ENCODE data around the gene SFXN2.

Gene SFXN2

GRCh38 chr10:102670065-102670670 lies 44.3 kb upstream of the SFXN2 start:
- ChIA-PET POLR2A (interaction anchor here (1.3 to 3.3 kb wide), 2 partner anchors 25 to 28 kb away, joined by 4 to 24 read pairs; partner anchors contain the start of gene TRIM8), CTCF (interaction anchor here (0.6 to 2.9 kb wide), 12 partner anchors 9 to 391 kb away, joined by 3 to 14 read pairs (median 3); partner anchors contain the start of gene TRIM8)
- TF ChIP-seq ARNT (IDR thresholded peaks at IDR 0.05) (no peak), PKNOX1 (IDR thresholded peaks at IDR 0.05) (no peak), CTBP1 (IDR thresholded peaks at IDR 0.05; ENCODE audit: borderline replicate concordance) (no peak)
- DNase-seq (ENCODE audit: extremely low spot score) = no peak

GRCh38 chr10:102670871-102671434 lies 43.5 kb upstream of the SFXN2 start:
- ChIA-PET CTCF (interaction anchor here (1.2 to 2.9 kb wide), 4 partner anchors 8 to 56 kb away, joined by 3 to 14 read pairs (median 7); partner anchors contain the start of gene TRIM8), POLR2A (interaction anchor here (1.2 to 3.3 kb wide), 2 partner anchors 24 to 25 kb away, joined by 3 to 24 read pairs; partner anchors contain the start of gene TRIM8)
- DNase-seq (ENCODE audit: extremely low spot score) = no peak
- no peak for TF ChIP-seq ARNT (IDR thresholded peaks at IDR 0.05)
- no peak for TF ChIP-seq SUZ12 (IDR thresholded peaks at IDR 0.05)
- no peak for TF ChIP-seq FOXA1 (IDR thresholded peaks at IDR 0.05)
- no peak for TF ChIP-seq FOXK2 (IDR thresholded peaks at IDR 0.05)
- TF ChIP-seq HDGF (IDR thresholded peaks at IDR 0.05; ENCODE audit: borderline replicate concordance) = no peak
- TF ChIP-seq BHLHE40 (IDR thresholded peaks at IDR 0.05; ENCODE audit: borderline replicate concordance) = no peak
- TF ChIP-seq LEF1 (IDR thresholded peaks at IDR 0.05; ENCODE audit: borderline replicate concordance) = no peak
- TF ChIP-seq ELF4 (IDR thresholded peaks at IDR 0.05) = no peak
- no peak for TF ChIP-seq TARDBP (IDR thresholded peaks at IDR 0.05)
- TF ChIP-seq L3MBTL2 (conservative IDR thresholded peaks at IDR 0.05) = no peak

GRCh38 chr10:102673236-102673818 lies 41.1 kb upstream of the SFXN2 start:
- DNase-seq (ENCODE audit: extremely low spot score) = no peak
- TF ChIP-seq CTBP1 (IDR thresholded peaks at IDR 0.05; ENCODE audit: borderline replicate concordance) (no peak), SP1 (IDR thresholded peaks at IDR 0.05) (no peak), FOXA1 (IDR thresholded peaks at IDR 0.05) (no peak), TARDBP (IDR thresholded peaks at IDR 0.05) (no peak), NFRKB (IDR thresholded peaks at IDR 0.05) (no peak), BHLHE40 (IDR thresholded peaks at IDR 0.05; ENCODE audit: borderline replicate concordance) (no peak), PKNOX1 (IDR thresholded peaks at IDR 0.05) (no peak), HDGF (IDR thresholded peaks at IDR 0.05; ENCODE audit: borderline replicate concordance) (no peak), LEF1 (IDR thresholded peaks at IDR 0.05; ENCODE audit: borderline replicate concordance) (no peak), SUZ12 (IDR thresholded peaks at IDR 0.05) (no peak), ARNT (IDR thresholded peaks at IDR 0.05) (no peak), ELF4 (IDR thresholded peaks at IDR 0.05) (no peak), FOXM1 (IDR thresholded peaks at IDR 0.05; ENCODE audit: borderline replicate concordance) (no peak), L3MBTL2 (conservative IDR thresholded peaks at IDR 0.05) (no peak), ZNF384 (IDR thresholded peaks at IDR 0.05) (no peak), FOXK2 (IDR thresholded peaks at IDR 0.05) (no peak)
- CTCF ChIA-PET = interaction anchor here (0.6 to 1.7 kb wide), 3 partner anchors 20 to 1659 kb away, joined by 3 read pairs; no protein-coding TSS in a partner anchor
- POLR2A ChIA-PET = interaction anchor here (1.5 kb wide), 1 partner anchor 28 kb away, joined by 5 read pairs; no protein-coding TSS in a partner anchor

- no peak for DNase-seq (ENCODE audit: extremely low spot score)
- ChIA-PET POLR2A (interaction anchor here (1.5 kb wide), 1 partner anchor 29 kb away, joined by 5 read pairs; no protein-coding TSS in a partner anchor), CTCF (interaction anchor here (0.6 to 1.7 kb wide), 3 partner anchors 20 to 1659 kb away, joined by 3 read pairs; no protein-coding TSS in a partner anchor)
- TF ChIP-seq ELF4 (IDR thresholded peaks at IDR 0.05) = no peak
- TF ChIP-seq SP1 (IDR thresholded peaks at IDR 0.05) = no peak
- TF ChIP-seq FOXK2 (IDR thresholded peaks at IDR 0.05) = no peak
- TF ChIP-seq SUZ12 (IDR thresholded peaks at IDR 0.05) = no peak
- no peak for TF ChIP-seq FOXA1 (IDR thresholded peaks at IDR 0.05)
- no peak for TF ChIP-seq TARDBP (IDR thresholded peaks at IDR 0.05)
- no peak for TF ChIP-seq BHLHE40 (IDR thresholded peaks at IDR 0.05; ENCODE audit: borderline replicate concordance)
- TF ChIP-seq LEF1 (IDR thresholded peaks at IDR 0.05; ENCODE audit: borderline replicate concordance) = no peak
- TF ChIP-seq L3MBTL2 (conservative IDR thresholded peaks at IDR 0.05) = no peak
- no peak for TF ChIP-seq PKNOX1 (IDR thresholded peaks at IDR 0.05)
- no peak for TF ChIP-seq HDGF (IDR thresholded peaks at IDR 0.05; ENCODE audit: borderline replicate concordance)
- no peak for TF ChIP-seq FOXM1 (IDR thresholded peaks at IDR 0.05; ENCODE audit: borderline replicate concordance)
- no peak for TF ChIP-seq CTBP1 (IDR thresholded peaks at IDR 0.05; ENCODE audit: borderline replicate concordance)
- no peak for TF ChIP-seq ARNT (IDR thresholded peaks at IDR 0.05)
- no peak for TF ChIP-seq NFRKB (IDR thresholded peaks at IDR 0.05)
These were observed 40.5 kb upstream of the SFXN2 start for GRCh38 chr10:102673819-102674511.

- POLR2A ChIA-PET = interaction anchor here (1.5 to 1.9 kb wide), 2 partner anchors 28 to 30 kb away, joined by 5 to 7 read pairs; no protein-coding TSS in a partner anchor
- TF ChIP-seq BHLHE40 (IDR thresholded peaks at IDR 0.05; ENCODE audit: borderline replicate concordance) (no peak), TARDBP (IDR thresholded peaks at IDR 0.05) (no peak), FOXA1 (IDR thresholded peaks at IDR 0.05) (no peak), FOXM1 (IDR thresholded peaks at IDR 0.05; ENCODE audit: borderline replicate concordance) (no peak), LEF1 (IDR thresholded peaks at IDR 0.05; ENCODE audit: borderline replicate concordance) (no peak), NFRKB (IDR thresholded peaks at IDR 0.05) (no peak), FOXK2 (IDR thresholded peaks at IDR 0.05) (no peak), CTBP1 (IDR thresholded peaks at IDR 0.05; ENCODE audit: borderline replicate concordance) (no peak), HDGF (IDR thresholded peaks at IDR 0.05; ENCODE audit: borderline replicate concordance) (no peak), SP1 (IDR thresholded peaks at IDR 0.05) (no peak), L3MBTL2 (conservative IDR thresholded peaks at IDR 0.05) (no peak), ELF4 (IDR thresholded peaks at IDR 0.05) (no peak)
- no peak for DNase-seq (ENCODE audit: extremely low spot score)
- CTCF ChIA-PET = interaction anchor here (1.1 to 1.7 kb wide), 3 partner anchors 16 to 36 kb away, joined by 3 read pairs; no protein-coding TSS in a partner anchor
These were observed 39.9 kb upstream of the SFXN2 start for GRCh38 chr10:102674566-102674965.

All from HEK293T (cell line).